ENCODE results near the gene PHYH.
"Not testable (repeated sequence)": the region's sequence is repeated elsewhere in the genome, so short reads cannot be mapped to it uniquely, and the experiment has no call there.

PHYH gene

GRCh38 chr10:13319166-13319565 lies 19.3 kb upstream of the PHYH start:
- DNase-seq = no peak

- DNase-seq = no peak
These were observed 17.6 kb upstream of the PHYH start for GRCh38 chr10:13317474-13317873.

- no peak for DNase-seq
These were observed 16.9 kb upstream of the PHYH start for GRCh38 chr10:13316635-13317311.

- DNase-seq = no peak
These were observed 15.5 kb upstream of the PHYH start for GRCh38 chr10:13315361-13315760.

- DNase-seq = no peak
These were observed 11.3 kb upstream of the PHYH start for GRCh38 chr10:13311177-13311575.

- DNase-seq = no peak
These were observed 10.8 kb upstream of the PHYH start for GRCh38 chr10:13310518-13311176.

GRCh38 chr10:13309792-13310191 lies 9.9 kb upstream of the PHYH start:
- DNase-seq = no peak

GRCh38 chr10:13308096-13308495 lies 8.2 kb upstream of the PHYH start:
- DNase-seq = no peak

- DNase-seq = no peak
These were observed 6.2 kb upstream of the PHYH start for GRCh38 chr10:13306103-13306502.

GRCh38 chr10:13302821-13303555 lies 3.1 kb upstream of the PHYH start:
- no peak for DNase-seq

GRCh38 chr10:13298748-13299436 lies 972 bp downstream of the PHYH start:
- no peak for DNase-seq

GRCh38 chr10:13296476-13296875 lies 3.4 kb downstream of the PHYH start:
- no peak for DNase-seq

- DNase-seq = no peak
These were observed 5.1 kb downstream of the PHYH start for GRCh38 chr10:13294784-13295183.

- DNase-seq = no peak
These were observed 7.8 kb downstream of the PHYH start for GRCh38 chr10:13291821-13292773.

- no peak for DNase-seq
These were observed 8.8 kb downstream of the PHYH start for GRCh38 chr10:13291061-13291460.

GRCh38 chr10:13284050-13284449 lies 15.8 kb downstream of the PHYH start:
- no peak for DNase-seq

- DNase-seq = not testable (repeated sequence)
These were observed 17.5 kb downstream of the PHYH start for GRCh38 chr10:13282348-13282747.

GRCh38 chr10:13276749-13277365 lies 23.0 kb downstream of the PHYH start:
- no peak for DNase-seq

GRCh38 chr10:13276146-13276545 lies 23.7 kb downstream of the PHYH start:
- DNase-seq = not testable (repeated sequence)

GRCh38 chr10:13272164-13272571 lies 27.7 kb downstream of the PHYH start:
- DNase-seq = no peak

- peak; percentile 71 for DNase-seq
These were observed 28.2 kb downstream of the PHYH start for GRCh38 chr10:13271552-13272163.
